NCI-H187 (cell line): ENCODE measurements around the gene GZF1.

Experiments used
- DNase-seq, 2 experiments: peaks; one replicate each; lab custom pipeline; 2025; lab: John Stamatoyannopoulos, UW

GZF1 gene

GRCh38 chr20:23369072-23369823 is 7.3 kb downstream of the GZF1 start:
- no peak for DNase-seq

DNA sequence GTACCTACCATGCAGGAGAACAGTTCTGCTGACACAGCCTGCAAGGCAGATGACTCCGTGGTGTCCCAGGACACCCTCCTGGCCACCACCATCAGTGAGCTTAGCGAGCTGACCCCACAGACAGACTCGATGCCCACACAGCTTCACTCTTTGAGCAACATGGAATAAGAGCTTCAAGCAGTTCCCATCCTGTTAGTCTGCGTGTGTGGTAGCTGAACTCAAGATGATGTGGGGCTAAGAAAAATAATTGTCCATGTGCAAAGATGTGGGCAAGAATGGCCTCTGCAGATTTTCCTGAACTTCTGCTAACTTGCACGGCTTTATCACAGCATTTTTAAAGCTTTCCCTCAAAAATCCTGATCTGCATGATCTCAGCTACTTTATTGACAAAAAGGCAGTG is 8.3 kb downstream of the GZF1 start:
- no peak for DNase-seq

DNA sequence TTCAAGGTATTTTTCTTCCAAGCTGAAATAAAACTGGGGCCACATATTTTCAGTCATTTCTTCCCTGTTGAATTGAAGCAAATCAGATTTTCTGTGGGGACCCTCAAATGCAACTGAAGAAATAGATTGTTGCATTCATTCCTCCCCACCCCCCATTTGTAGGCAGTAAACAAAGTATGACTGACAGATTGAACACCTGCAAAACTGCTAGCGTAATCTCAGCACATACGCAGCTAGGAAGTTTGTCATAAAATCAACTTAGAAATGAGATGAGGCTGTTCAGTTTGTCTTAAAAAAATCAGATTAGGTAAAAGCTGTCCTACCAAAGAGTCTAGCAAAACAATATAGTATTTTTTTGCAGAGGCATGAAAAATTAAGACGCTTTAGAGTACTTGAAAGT is 8.9 kb downstream of the GZF1 start:
- DNase-seq, result no peak

DNA sequence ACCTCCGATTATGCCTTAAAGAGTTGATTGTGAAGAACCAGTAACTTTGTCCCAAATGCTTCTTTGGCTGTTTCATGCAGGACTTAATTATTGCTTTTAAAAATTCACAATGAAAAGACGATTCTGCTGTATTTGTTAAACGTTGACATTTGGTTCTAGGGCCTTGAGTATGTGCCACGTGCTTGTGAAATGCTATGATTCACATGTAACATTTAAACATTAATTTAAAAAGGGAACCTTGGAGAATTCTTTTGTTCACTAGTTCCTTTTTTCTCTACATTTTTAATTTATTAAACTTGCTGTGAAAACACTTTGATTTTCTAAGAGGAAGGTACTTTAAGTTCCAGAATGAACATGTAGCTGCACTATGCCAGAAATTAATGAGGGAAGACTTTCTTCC is 9.5 kb downstream of the GZF1 start:
- no peak for DNase-seq

DNA sequence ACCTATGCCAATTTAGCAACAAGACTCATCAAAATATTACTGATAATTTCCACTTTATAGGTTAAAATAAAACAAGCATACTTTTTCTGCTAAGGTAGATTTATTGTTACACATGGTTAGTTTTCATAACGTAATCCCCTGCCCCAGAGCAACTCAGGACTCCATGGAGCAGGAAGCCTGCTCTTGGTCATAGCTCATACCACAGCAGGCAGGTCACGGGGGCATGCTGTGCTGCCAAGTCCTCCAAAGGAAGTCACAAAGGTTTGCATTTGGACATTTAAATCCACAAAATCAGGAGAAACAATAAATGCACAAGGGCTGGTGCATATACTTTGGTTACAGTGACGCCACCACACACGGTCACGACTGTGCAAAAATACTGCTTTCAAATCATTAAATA is 12.5 kb downstream of the GZF1 start:
- no peak for DNase-seq

DNA sequence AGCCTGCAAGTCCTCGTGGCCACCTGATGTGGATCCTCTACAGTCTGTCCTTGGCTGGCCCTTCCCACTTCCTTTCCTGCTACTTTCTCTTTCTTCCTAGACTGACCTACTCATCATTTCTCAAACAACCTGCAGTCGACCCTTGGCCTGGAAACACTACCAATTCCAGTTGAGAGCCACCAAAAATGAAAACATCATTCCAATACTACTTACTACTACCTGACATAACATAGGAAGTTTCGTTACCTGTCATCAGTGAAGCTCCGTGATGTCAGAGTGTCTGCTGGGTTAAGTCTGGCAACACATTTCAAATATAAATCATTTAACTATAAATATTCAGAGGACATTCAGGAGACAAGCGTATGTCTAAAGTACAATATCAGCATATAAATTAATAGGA is 13.8 kb downstream of the GZF1 start:
- DNase-seq, result no peak

GRCh38 chr20:23379772-23380171 is 17.8 kb downstream of the GZF1 start:
- DNase-seq, result no peak

DNA sequence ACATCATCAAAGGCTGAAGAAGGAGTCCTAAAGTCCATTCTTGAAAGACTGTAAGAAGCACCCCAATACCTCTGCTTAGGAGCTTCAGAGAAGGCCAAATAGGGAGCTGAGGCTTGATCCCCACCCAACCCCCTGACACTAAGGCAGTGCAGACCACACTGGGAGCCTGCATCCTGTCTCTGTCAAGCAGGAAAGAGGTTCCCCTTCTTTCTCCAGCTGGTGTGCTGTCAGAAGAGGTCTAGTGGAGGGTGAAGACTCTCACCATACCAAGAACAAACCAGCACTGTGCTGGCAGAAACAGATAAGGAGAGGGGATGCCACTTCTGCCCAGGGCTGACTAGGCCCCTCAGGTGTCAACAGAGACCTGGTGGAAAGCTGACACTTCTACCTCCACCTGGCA is 19.9 kb downstream of the GZF1 start:
- DNase-seq, result no peak

DNA sequence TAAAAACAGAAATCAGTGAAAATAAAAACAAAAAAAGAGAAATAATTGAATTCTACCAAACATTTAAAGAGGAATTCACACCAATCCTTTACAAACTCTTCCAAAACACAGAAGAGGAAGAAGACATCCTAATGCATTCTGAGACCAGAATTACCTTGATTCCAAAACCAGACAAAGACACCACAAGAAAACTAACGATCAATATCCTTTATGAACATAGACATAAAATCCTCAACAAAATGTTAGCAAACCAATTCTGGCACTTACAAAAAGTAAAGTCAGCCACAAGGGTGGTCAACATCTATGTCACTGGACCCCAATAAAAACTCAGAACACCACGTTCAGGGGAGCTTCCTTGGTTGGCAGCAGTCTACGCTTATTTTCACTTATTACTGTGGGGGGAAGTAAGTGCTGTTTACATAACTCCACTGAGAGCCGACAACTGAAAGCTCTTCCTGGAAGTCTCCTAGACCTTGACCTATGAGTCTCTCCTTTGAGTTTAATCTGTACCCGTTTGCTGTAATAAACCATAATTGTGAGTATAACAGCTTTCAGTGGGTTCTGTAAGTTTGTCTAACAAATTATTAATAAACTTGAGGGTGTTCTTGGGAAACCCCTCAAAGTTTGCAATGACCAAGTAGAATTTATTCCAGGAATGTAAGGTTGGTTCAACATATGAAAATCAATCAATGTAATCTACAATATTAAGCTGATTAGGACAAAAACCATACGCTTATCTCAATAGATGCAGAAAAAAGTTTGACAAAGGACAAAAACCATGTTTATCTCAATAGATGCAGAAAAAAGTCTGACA is 24.5 kb downstream of the GZF1 start:
- no peak for DNase-seq

DNA sequence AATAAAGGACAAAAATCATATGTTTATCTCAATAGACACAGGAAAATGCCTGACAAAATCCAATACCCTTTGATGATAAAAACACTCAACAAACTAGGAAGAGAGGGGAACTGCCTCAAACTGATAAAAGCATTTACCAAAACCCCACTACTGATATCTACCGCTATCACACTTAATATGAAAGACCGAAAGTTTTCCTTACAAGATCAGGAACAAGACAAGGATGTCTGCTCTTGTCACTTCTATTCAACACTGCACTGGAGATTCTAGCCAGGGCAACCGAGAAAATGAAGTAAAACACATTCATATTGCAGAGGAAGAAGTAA is 25.1 kb downstream of the GZF1 start:
- no peak for DNase-seq

DNA sequence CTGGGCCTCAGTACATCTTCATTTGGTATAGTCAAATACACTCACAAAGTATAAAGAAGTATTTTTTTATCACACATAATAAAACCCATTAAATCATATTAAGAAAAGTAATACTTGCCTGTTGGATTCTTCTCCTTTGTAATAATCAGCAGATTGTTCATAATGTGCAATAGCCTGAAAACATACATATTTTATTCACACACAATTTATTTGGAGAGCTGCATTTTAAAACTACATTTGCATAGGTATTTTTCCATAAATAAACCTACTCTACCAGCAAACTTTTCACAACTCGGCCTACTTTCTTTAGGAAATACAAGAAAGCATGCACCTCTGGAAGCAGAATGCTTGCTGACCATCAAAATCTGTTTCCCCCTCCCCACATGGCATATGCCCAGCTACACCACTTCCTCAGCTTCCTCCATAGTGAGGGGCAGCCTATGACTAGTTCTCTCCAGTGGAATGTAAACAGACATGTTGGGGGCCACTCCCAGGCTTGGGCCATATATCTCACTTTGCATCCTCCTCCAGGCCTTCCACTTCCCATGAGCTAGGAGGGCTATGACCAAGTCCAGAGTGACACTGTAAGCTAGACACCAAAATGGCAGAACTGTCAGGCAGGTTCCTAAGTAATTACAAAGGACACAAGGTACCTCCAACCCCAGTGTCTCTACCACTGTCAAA is 28.3 kb downstream of the GZF1 start:
- no peak for DNase-seq

GRCh38 chr20:23391707-23392310 is 29.8 kb downstream of the GZF1 start:
- DNase-seq, result no peak

DNA sequence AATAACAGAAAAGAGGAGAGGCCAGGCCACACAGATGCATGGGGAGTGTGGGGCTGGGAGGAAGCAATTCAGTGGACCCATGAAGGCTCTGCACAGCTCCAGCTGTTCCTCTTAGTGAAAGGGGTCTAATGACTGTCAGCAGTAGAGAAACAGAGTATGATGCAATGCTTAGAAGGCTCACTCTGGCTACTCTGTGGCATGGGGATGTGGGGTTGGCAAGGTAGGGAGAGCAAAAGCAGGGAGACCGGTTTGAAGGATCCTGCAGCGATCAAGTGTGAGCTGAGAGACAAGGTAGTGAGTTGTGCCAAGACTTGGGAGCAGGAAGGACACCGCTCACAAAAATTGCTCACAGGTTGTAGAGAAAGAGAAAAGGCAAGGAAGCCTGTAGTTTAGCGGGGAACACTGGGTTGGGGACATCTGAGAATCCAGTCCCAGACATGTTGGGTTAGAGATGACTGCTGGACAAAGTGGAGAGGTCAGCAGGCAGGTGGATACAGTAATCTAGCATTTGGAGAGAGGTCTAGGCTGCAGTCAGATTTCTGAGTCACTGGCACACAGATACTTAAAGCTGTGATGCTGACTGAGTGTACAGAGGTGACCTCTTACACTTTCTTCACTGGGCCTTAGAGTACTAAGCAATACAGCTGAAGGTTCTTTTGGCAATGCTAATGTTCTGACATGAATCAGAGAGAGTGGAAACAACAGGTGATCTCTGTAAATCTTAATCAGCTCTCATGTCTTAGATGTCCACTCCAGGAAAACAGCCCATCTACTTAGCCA is 32.2 kb downstream of the GZF1 start:
- DNase-seq, result no peak

DNA sequence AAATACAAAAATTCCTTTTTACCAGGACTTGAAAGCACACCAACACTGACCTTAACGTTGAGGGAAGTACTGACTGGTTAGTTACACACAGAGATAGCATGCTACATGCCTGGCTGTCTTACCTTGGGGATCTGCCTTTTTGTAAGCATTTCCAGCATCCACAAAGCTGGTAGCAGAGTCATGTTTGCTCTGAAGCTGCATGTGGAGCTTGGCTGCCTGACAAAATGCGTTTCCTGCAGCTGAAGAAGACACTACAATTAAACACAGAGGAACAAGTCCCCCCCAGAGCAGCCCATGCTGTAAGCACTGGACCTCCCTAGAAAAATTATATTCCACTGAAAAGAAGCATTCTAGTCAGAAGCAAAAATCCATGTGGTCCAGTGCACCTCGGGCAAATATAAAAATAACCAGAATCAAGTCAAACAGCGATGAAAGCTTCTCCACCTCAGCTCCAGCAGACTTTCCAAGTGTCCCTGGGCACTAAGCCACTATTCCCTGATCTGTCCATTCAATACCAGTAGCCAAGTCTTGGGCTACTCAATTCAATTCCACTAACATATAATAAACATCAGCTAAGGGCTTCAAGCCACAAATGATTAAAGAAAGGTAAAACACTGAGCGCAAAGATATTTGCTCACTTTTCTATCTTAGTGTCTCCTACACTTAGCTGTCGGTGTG is 35.1 kb downstream of the GZF1 start:
- DNase-seq, result no peak

GRCh38 chr20:23397961-23398360 is 36.0 kb downstream of the GZF1 start:
- DNase-seq, result no peak

GRCh38 chr20:23399568-23400241 is 37.7 kb downstream of the GZF1 start:
- no peak for DNase-seq

DNA sequence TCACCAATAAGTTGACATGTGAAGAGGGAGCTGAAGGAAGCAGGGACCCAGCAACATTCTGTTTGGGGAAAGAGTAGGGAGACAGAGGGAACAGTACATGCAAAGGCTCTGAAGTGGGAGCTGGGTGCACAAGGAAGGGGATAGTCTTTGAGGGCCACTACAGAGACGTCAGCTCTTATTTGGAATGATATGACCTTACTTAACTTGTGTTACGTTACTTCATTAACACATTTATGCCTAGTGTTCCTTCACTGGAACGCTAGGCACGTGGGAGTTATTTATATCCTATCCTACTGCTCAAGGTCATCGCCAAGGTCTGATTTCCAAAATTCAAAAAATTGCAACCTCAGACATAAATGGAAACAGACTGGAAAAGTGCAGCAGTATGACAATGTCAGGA is 39.1 kb downstream of the GZF1 start:
- no peak for DNase-seq

DNA sequence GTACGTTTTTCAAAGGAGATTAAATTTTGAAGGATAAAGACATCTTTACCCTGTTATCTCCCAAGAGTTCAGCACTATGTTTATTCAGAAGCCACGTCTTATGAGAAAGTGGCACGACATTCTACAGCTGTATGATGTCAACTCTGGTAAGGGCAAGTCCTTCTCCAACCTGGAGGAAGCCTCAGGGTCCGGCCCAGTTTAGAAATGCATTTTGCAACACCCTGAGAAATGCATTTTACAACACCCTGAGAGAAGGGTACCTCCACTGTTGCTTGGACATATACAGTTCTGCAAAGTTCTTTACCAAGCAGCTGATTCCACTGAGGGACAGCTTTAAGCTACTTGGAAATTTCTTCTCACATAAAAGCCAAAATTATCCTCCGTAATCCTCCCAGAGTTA is 41.8 kb downstream of the GZF1 start:
- no peak for DNase-seq

DNA sequence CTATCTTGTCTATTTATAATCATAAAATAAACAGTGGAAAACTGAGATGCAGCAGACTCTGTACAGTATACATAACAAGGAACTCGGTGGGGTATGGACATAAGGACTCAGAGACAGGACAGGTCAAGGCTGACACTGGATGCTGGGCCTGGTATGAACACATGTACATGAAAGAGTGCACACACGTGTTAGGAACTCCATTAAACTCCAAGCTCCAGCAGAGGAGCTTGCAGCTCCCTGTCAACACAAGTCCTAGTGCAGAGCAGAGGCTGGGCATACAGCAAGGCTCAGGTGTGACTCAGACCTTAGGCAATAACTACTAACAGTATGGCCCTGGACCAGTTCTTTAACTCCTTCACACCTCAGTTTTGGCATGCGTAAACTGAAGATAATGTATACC is 42.2 kb downstream of the GZF1 start:
- DNase-seq, result no peak

DNA sequence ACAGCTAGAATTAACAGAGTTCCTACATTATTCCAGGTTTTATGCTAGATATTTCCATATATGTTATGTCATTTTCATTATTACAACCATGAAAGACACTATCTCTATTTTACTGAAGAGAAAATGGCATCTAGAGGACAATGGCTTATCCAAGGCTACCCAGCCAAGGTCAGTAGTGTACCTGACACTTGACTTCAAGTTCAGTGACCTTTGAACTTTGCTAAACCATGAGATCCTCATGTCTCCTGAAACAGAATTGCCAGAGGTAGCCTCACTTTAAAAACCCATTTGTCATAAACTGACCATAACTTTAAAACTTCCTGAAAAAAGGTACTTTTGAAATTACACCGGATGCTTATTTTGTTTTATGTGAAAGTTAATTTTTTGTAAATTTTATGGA is 44.9 kb downstream of the GZF1 start:
- DNase-seq, result no peak
